AG08395 (cell line): ENCODE measurements around the gene SMPDL3B.

Experiments used
- DNase-seq: peaks from one replicate; pipeline ENCODE4 v3.0.0; 2012; ENCODE audit warnings: mixed read lengths, low spot score

SMPDL3B gene

GRCh38 chr1:27934818-27935549, at the start of gene SMPDL3B:
Gene SMPDL3B (plus strand): TSS chr1:27935000. CDS start chr1:27935184, 184 bp downstream.
- DNase-seq = no peak

GRCh38 chr1:27885114-27885528, 49.7 kb upstream of the SMPDL3B start:
- DNase-seq = no peak

GRCh38 chr1:27885621-27886352, 49.0 kb upstream of the SMPDL3B start:
- no peak for DNase-seq

- DNase-seq = no peak
Measured at GRCh38 chr1:27886353-27886679, 48.5 kb upstream of the SMPDL3B start.

GRCh38 chr1:27886744-27887143, 48.1 kb upstream of the SMPDL3B start:
- DNase-seq = no peak

- no peak for DNase-seq
Measured at GRCh38 chr1:27887215-27888021, 47.4 kb upstream of the SMPDL3B start.

- no peak for DNase-seq
Measured at GRCh38 chr1:27889506-27889905, 45.3 kb upstream of the SMPDL3B start.

- DNase-seq = no peak
Measured at GRCh38 chr1:27891196-27891889, 43.5 kb upstream of the SMPDL3B start.

GRCh38 chr1:27894521-27894920, 40.3 kb upstream of the SMPDL3B start:
- no peak for DNase-seq

- no peak for DNase-seq
Measured at GRCh38 chr1:27906759-27907158, 28.0 kb upstream of the SMPDL3B start.

- no peak for DNase-seq
Measured at GRCh38 chr1:27912429-27912828, 22.4 kb upstream of the SMPDL3B start.

GRCh38 chr1:27915082-27915575, 19.7 kb upstream of the SMPDL3B start:
- DNase-seq = no peak

GRCh38 chr1:27922272-27922671, 12.5 kb upstream of the SMPDL3B start:
- no peak for DNase-seq

- DNase-seq = no peak
Measured at GRCh38 chr1:27928216-27928954, 6.4 kb upstream of the SMPDL3B start.

- no peak for DNase-seq
Measured at GRCh38 chr1:27931184-27931583, 3.6 kb upstream of the SMPDL3B start.

- no peak for DNase-seq
Measured at GRCh38 chr1:27931759-27932158, 3.0 kb upstream of the SMPDL3B start.

- DNase-seq = no peak
Measured at GRCh38 chr1:27935721-27936120, 921 bp downstream of the SMPDL3B start.

- DNase-seq = no peak
Measured at GRCh38 chr1:27936370-27936769, 1.6 kb downstream of the SMPDL3B start.

GRCh38 chr1:27937524-27937836, 2.7 kb downstream of the SMPDL3B start:
- DNase-seq = no peak

GRCh38 chr1:27938488-27938887, 3.7 kb downstream of the SMPDL3B start:
- DNase-seq = no peak

- DNase-seq = peak; percentile 34
Measured at GRCh38 chr1:27940297-27940696, 5.5 kb downstream of the SMPDL3B start.
